Measurements from ENCODE around the gene LTBP2. TPM values are rescaled to one million over a fixed set of nuclear protein-coding genes. Genes with fewer than 3 reads are reported as not detected.

The LTBP2 gene
- total and polyA plus RNA-seq, 5 experiments from 2014 or later: 0.06 to 0.65 (median 0.55) TPM

- POLR2A ChIA-PET: interaction anchor here (0.6 kb wide), 1 partner anchor 1792 kb away, joined by 3 read pairs; no protein-coding TSS in a partner anchor
- peaks cover 8 to 13% (median 11%) of the 10 kb centered on the region in 4 donors for H3K4me1 Mint-ChIP-seq
- no peaks in the 10 kb centered on the region for H3K36me3 Mint-ChIP-seq
- H3K9me3 Mint-ChIP-seq: no peaks in the 10 kb centered on the region
- H3K27me3 Mint-ChIP-seq: peaks cover 0 to 9% (median 0%) of the 10 kb centered on the region in 5 donors
- ATAC-seq (no peak), DNase-seq (no peak)
- no peak overlapping the region for H3K4me3 Mint-ChIP-seq
- H3K27ac Mint-ChIP-seq: peak overlapping the region in 1 of 10 donors; percentile 16
Measured at GRCh38 chr14:74582910-74583581, 29.0 kb downstream of the LTBP2 start.

- peak overlapping the region in 1 of 10 donors; percentile 73 for H3K27ac Mint-ChIP-seq
- H3K4me3 Mint-ChIP-seq: no peak overlapping the region
- DNase-seq (no peak), ATAC-seq (no peak)
- peaks cover 8 to 13% (median 11%) of the 10 kb centered on the region in 4 donors for H3K4me1 Mint-ChIP-seq
- H3K27me3 Mint-ChIP-seq: peaks cover 0 to 7% (median 1%) of the 10 kb centered on the region in 5 donors
- POLR2A ChIA-PET: no interaction called here
- no peaks in the 10 kb centered on the region for H3K36me3 Mint-ChIP-seq
- no peaks in the 10 kb centered on the region for H3K9me3 Mint-ChIP-seq
Measured at GRCh38 chr14:74580275-74580672, 31.8 kb downstream of the LTBP2 start.

- Mint-ChIP-seq H3K4me1 (peaks cover 7 to 14% (median 11%) of the 10 kb centered on the region in 4 donors), H3K36me3 (no peaks in the 10 kb centered on the region), H3K9me3 (no peaks in the 10 kb centered on the region), H3K27ac (peak overlapping the region in 5 of 10 donors; percentile 61 to 75 (median 65)), H3K4me3 (no peak overlapping the region), H3K27me3 (peaks cover 0 to 7% (median 1%) of the 10 kb centered on the region in 5 donors)
- ATAC-seq: peak; percentile 58 to 80
- POLR2A ChIA-PET: no interaction called here
- peak in 4 of 10 donors; percentile 2 to 29 (median 10) for DNase-seq
Measured at GRCh38 chr14:74579447-74580274, 32.4 kb downstream of the LTBP2 start.

GRCh38 chr14:74578479-74578878, 33.6 kb downstream of the LTBP2 start:
- Mint-ChIP-seq H3K4me3 (no peak overlapping the region), H3K36me3 (no peaks in the 10 kb centered on the region), H3K4me1 (peaks cover 15 to 26% (median 21%) of the 10 kb centered on the region in 4 donors), H3K27ac (no peak overlapping the region), H3K9me3 (no peaks in the 10 kb centered on the region), H3K27me3 (peaks cover 0 to 7% (median 4%) of the 10 kb centered on the region in 5 donors)
- ATAC-seq (no peak), DNase-seq (no peak)
- POLR2A ChIA-PET: no interaction called here

- DNase-seq: no peak
- Mint-ChIP-seq H3K27ac (peak overlapping the region in 1 of 10 donors; percentile 61), H3K9me3 (no peaks in the 10 kb centered on the region), H3K4me1 (peaks cover 17 to 31% (median 26%) of the 10 kb centered on the region in 4 donors), H3K36me3 (no peaks in the 10 kb centered on the region), H3K27me3 (peaks cover 0 to 7% (median 4%) of the 10 kb centered on the region in 5 donors), H3K4me3 (no peak overlapping the region)
- POLR2A ChIA-PET: no interaction called here
- no peak for ATAC-seq
Measured at GRCh38 chr14:74577948-74578275, 34.1 kb downstream of the LTBP2 start.

GRCh38 chr14:74577247-74577947, 34.6 kb downstream of the LTBP2 start:
- H3K4me3 Mint-ChIP-seq: no peak overlapping the region
- no peaks in the 10 kb centered on the region for H3K9me3 Mint-ChIP-seq
- H3K4me1 Mint-ChIP-seq: peaks cover 17 to 35% (median 29%) of the 10 kb centered on the region in 4 donors
- H3K27me3 Mint-ChIP-seq: peaks cover 0 to 7% (median 3%) of the 10 kb centered on the region in 5 donors
- no peak for DNase-seq
- POLR2A ChIA-PET: no interaction called here
- H3K36me3 Mint-ChIP-seq: no peaks in the 10 kb centered on the region
- H3K27ac Mint-ChIP-seq: peak overlapping the region in 1 of 10 donors; percentile 61
- no peak for ATAC-seq

- peaks cover 21 to 46% (median 40%) of the 10 kb centered on the region in 4 donors for H3K4me1 Mint-ChIP-seq
- no peaks in the 10 kb centered on the region for H3K36me3 Mint-ChIP-seq
- H3K4me3 Mint-ChIP-seq: no peak overlapping the region
- ATAC-seq (no peak), DNase-seq (no peak)
- H3K27ac Mint-ChIP-seq: no peak overlapping the region
- peaks cover 0 to 8% (median 7%) of the 10 kb centered on the region in 5 donors for H3K27me3 Mint-ChIP-seq
- no peaks in the 10 kb centered on the region for H3K9me3 Mint-ChIP-seq
- POLR2A ChIA-PET: no interaction called here
Measured at GRCh38 chr14:74575936-74576335, 36.1 kb downstream of the LTBP2 start.

- DNase-seq: no peak
- peaks cover 21 to 46% (median 40%) of the 10 kb centered on the region in 4 donors for H3K4me1 Mint-ChIP-seq
- H3K27ac Mint-ChIP-seq: no peak overlapping the region
- H3K9me3 Mint-ChIP-seq: no peaks in the 10 kb centered on the region
- no peaks in the 10 kb centered on the region for H3K36me3 Mint-ChIP-seq
- no peak for ATAC-seq
- no peak overlapping the region for H3K4me3 Mint-ChIP-seq
- peaks cover 0 to 8% (median 7%) of the 10 kb centered on the region in 5 donors for H3K27me3 Mint-ChIP-seq
- POLR2A ChIA-PET: no interaction called here
Measured at GRCh38 chr14:74575507-74575906, 36.5 kb downstream of the LTBP2 start.

GRCh38 chr14:74574706-74575105, 37.3 kb downstream of the LTBP2 start:
- no peak for DNase-seq
- H3K4me3 Mint-ChIP-seq: no peak overlapping the region
- peaks cover 0 to 9% (median 7%) of the 10 kb centered on the region in 5 donors for H3K27me3 Mint-ChIP-seq
- peaks cover 15 to 40% (median 33%) of the 10 kb centered on the region in 4 donors for H3K4me1 Mint-ChIP-seq
- no peaks in the 10 kb centered on the region for H3K36me3 Mint-ChIP-seq
- no peaks in the 10 kb centered on the region for H3K9me3 Mint-ChIP-seq
- no peak for ATAC-seq
- POLR2A ChIA-PET: no interaction called here
- peak overlapping the region in 1 of 10 donors; percentile 53 for H3K27ac Mint-ChIP-seq

GRCh38 chr14:74574090-74574433, 38.0 kb downstream of the LTBP2 start:
- POLR2A ChIA-PET: no interaction called here
- H3K36me3 Mint-ChIP-seq: no peaks in the 10 kb centered on the region
- no peaks in the 10 kb centered on the region for H3K9me3 Mint-ChIP-seq
- peak overlapping the region in 3 of 10 donors; percentile 5 to 15 (median 11) for H3K4me3 Mint-ChIP-seq
- ATAC-seq (peak; percentile 53 to 54), DNase-seq (peak in 2 of 10 donors; percentile 11 to 45)
- peaks cover 14 to 34% (median 29%) of the 10 kb centered on the region in 4 donors for H3K4me1 Mint-ChIP-seq
- H3K27ac Mint-ChIP-seq: peak overlapping the region in 1 of 10 donors; percentile 18
- peaks cover 0 to 11% (median 7%) of the 10 kb centered on the region in 5 donors for H3K27me3 Mint-ChIP-seq

GRCh38 chr14:74573421-74574089, 38.5 kb downstream of the LTBP2 start:
- H3K27ac Mint-ChIP-seq: peak overlapping the region in 1 of 10 donors; percentile 6
- no peak for ATAC-seq
- POLR2A ChIA-PET: interaction anchor here (1.3 kb wide), 1 partner anchor 17 kb away, joined by 5 read pairs; no protein-coding TSS in a partner anchor
- no peaks in the 10 kb centered on the region for H3K9me3 Mint-ChIP-seq
- H3K4me3 Mint-ChIP-seq: peak overlapping the region in 2 of 10 donors; percentile 5 to 15
- H3K36me3 Mint-ChIP-seq: no peaks in the 10 kb centered on the region
- DNase-seq: no peak
- H3K4me1 Mint-ChIP-seq: peaks cover 14 to 34% (median 29%) of the 10 kb centered on the region in 4 donors
- H3K27me3 Mint-ChIP-seq: peaks cover 2 to 11% (median 7%) of the 10 kb centered on the region in 5 donors

- no peaks in the 10 kb centered on the region for H3K36me3 Mint-ChIP-seq
- H3K4me3 Mint-ChIP-seq: peak overlapping the region in 5 of 10 donors; percentile 5 to 46 (median 22)
- H3K4me1 Mint-ChIP-seq: peaks cover 14 to 34% (median 29%) of the 10 kb centered on the region in 4 donors
- no peaks in the 10 kb centered on the region for H3K9me3 Mint-ChIP-seq
- POLR2A ChIA-PET: interaction anchor here (0.7 to 1.3 kb wide), 5 partner anchors 18 to 1330 kb away, joined by 3 to 5 read pairs (median 3); no protein-coding TSS in a partner anchor
- ATAC-seq (no peak), DNase-seq (no peak)
- H3K27me3 Mint-ChIP-seq: peaks cover 2 to 16% (median 7%) of the 10 kb centered on the region in 5 donors
- peak overlapping the region in 1 of 10 donors; percentile 50 for H3K27ac Mint-ChIP-seq
Measured at GRCh38 chr14:74572726-74573301, 39.2 kb downstream of the LTBP2 start.
